CD4-positive, alpha-beta T cell treated with Interleukin-15 for 1 hour (primary cell): Measurements from ENCODE around the gene PTPN18.

Source experiments
- DNase-seq: peaks from one replicate; pipeline ENCODE4 v3.0.0-alpha.2; 2020

The PTPN18 gene

DNA sequence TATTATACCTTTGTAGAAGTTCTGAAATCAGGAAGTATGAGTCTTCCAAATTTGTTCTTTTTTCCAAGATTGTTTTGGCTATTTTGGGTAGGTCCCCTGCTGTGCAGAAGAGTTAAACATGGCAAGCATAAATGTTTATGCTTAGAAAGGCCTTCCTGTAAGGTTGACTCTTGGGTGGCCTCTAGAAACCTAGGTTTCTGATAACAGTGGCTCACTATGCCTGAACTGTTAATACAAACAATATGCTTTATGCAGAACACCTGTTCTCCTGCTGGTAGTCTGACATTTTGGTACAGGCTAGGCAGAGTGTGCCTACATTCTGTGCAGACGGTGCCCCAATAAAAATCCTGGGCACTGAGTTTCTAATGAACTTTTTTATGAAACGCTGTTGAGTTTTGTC is 10.1 kb downstream of the PTPN18 start:
- DNase-seq: no peak

DNA sequence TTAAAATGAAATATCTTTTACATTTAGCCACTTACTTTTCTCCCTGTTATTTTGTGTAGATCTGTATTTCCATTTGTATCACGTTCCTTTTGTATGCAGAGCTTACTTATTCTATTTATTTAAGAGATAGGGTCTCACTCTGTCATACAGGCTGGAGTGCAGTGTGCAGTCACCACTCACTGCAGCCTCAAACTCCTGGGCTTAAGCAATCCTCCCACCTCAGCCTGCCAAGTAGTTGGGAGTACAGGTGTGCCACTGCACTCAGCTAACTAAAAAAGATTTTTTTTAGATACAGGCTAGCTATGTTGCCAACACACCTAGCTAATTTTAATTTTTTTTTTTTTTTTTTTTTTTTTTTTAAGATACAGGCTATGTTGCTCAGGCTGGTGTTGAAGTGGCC is 10.9 kb downstream of the PTPN18 start:
- no peak for DNase-seq

DNA sequence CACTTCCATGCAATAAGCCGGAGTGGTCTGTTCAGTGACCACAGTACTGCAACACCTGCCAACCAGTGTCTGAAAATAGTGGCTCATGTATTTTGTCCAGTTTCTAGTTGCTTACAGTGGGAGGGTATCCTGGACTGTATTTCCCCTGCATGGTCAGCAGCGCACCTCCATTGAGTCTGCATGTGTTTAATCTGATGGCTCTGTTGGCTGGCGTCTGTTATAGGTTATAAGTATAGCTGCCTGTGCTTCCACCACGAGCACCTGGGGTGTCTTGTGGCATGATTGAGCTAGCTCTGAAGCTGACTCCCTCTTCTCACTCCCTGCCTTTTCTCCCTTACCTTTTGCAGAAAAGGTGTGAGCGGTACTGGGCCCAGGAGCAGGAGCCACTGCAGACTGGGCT is 12.9 kb downstream of the PTPN18 start:
- no peak for DNase-seq

DNA sequence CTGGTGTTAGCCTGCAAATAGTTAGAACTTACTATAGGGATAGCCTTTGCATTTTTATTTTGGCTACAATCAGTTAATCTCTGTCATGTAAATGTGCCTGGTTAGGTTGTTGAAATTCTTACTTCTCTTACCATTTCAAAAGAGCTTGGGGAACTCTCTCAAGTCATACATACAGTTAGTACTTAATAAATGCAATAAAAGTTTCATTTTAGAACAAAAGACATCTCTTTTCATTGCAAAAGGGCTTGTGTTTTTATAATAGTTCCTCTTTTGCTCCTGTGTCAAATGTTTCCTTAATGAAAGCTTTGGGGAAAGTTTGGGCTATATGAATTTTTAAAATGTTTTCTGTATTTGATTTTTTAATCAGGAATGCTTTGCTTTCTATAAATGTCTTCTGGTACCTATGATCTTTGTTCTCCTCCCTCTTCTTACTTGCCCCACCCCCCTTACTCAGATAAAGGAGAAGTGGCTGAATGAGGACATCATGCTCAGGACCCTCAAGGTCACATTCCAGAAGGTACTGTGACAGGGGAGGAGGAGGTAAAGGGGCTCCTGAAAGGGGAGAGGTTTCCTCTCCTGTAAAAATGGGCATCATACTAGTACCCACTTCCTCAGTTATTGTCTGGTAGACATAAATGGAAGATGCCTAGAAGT is 13.6 kb downstream of the PTPN18 start:
- DNase-seq: no peak

DNA sequence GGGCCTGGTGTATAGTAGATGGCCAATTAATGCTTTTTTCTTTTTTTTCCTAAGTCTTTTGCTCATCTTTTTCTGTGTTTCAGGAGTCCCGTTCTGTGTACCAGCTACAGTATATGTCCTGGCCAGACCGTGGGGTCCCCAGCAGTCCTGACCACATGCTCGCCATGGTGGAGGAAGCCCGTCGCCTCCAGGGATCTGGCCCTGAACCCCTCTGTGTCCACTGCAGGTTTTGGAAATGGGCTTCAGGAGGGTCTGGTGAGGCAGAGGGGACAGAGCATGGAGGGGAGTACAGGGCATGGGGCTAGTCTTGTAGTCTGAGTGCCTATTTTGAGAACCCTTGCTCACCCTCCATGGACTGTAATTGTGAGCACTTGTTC is 14.1 kb downstream of the PTPN18 start:
- no peak for DNase-seq

DNA sequence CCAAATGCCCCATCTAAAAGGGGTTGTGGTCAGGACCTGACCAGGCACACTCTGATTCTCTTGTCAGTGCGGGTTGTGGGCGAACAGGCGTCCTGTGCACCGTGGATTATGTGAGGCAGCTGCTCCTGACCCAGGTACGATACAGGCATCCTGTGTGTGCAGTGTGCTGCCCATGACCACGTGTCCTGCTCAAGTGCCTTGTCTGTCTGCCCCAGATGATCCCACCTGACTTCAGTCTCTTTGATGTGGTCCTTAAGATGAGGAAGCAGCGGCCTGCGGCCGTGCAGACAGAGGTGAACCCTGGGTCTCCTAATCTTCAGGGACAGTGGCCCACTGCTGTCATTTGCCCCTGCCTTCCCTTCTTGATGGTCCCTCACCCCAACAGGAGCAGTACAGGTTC is 14.6 kb downstream of the PTPN18 start:
- DNase-seq: peak; percentile 49

DNA sequence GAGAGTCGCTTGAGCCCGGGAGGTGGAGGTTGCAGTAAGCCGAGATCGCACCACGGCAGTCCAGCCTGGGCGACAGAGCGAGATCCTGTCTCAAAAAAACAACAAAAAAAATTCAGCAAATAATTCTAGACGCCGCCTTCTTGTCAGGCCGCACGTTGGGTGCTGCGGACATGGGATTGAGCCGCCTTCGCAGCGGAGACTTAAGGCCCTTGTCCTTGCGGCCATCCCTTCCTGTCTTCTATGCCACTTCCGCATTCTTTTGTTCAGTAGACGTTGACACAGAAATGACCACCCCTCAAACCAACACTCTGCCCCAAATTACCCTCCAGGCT is 15.8 kb downstream of the PTPN18 start:
- DNase-seq: no peak

DNA sequence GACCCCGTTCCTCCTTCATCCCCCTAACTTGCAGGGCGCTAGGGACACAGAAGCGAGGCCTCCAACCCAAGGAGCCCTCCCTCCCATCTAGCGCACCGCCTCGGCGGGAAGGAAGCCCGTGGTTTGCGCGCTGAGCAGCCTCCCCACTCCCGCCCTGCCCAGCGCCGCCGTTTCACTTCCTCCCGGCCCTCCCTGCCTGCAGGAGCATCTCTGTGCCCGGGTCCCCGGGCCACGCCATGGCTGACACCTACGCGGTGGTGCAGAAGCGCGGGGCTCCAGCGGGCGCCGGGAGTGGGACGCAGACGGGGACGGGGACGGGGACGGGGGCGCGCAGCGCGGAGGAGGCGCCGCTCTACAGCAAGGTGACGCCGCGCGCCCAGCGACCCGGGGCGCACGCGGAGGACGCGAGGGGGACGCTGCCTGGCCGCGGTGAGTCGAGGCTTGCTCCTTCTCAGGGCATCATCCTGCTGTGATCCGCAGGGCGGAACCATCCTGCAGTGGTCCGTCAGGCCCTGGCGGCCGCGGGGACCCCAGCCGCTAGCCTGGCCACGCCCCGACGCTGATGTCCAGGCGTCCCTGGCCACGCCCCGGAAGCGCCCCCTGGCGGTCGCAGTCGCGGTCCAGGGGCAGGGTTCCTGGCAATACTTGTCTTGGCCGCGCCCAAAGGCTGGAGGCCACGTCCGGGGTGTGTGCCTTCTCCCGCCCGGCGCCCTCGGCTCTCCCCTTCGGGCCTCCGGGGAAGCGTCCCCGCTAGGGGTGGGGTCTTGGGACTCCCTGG is 16.4 kb downstream of the PTPN18 start:
- DNase-seq: peak; percentile 70

DNA sequence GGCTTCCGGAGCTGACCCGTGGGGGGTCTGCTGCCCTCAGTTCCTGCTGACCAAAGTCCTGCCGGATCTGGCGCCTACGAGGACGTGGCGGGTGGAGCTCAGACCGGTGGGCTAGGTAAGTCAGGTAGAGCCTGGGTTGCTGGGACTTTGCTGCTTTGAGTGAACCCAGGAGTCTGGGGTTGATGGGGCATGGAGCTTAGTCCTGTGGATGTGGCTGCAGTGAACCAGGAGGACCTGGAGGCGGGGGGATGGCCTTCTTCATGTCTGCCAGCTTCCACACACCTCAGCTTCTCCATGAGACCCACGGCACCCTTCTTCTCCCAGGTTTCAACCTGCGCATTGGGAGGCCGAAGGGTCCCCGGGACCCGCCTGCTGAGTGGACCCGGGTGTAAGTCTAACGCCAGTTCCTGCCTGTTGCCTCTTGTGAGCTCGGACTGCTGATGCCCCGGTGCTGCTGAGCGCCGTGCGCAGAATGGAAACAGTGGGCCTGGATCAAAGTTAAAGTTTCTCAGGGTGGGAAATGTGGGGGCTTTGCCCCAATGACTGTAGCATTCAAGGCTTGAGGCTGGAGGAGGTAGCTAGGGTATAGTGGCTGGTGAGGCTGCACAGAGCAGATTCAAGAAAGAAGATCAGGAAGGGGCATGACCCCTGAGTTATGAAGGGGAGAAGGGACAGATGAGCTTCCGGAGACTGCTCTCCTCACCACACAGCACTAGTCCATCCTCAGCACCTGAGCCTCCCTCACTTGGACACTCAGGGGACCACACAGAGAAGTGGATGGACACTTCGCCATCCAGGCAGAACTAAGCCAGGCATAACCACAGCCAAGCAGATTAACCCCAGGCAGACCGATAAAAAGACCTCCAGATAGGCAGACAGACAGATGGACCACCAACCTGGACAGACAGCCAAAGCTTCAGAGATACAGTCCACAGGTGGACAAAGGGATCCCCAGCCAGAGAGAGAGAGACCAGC is 17.3 kb downstream of the PTPN18 start:
- no peak for DNase-seq

DNA sequence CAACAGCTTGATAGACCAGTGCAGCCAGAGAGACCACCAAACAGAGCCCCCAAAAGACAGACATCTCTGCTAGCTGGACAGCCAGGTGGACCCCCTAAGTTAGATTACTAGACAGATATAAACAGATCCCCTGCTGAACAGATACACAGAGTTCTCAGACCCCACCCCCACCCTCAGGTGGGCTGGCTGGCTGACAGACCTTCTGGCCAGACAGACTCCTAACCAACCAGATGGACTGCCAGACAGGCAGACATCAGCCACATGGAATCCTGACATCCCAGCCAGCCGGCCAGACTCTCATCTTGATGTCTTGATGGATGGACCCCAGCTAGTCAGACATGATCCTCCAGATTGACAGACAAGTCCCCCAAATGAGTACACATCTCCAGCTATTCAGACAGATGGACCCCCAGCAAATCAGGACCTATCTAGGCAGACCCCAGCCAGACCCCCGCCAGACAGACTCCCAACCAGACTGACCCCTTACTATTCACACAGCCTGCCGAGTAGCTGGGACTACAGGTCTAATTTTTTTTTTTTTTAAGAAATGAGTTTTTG is 18.0 kb downstream of the PTPN18 start:
- DNase-seq: no peak

DNA sequence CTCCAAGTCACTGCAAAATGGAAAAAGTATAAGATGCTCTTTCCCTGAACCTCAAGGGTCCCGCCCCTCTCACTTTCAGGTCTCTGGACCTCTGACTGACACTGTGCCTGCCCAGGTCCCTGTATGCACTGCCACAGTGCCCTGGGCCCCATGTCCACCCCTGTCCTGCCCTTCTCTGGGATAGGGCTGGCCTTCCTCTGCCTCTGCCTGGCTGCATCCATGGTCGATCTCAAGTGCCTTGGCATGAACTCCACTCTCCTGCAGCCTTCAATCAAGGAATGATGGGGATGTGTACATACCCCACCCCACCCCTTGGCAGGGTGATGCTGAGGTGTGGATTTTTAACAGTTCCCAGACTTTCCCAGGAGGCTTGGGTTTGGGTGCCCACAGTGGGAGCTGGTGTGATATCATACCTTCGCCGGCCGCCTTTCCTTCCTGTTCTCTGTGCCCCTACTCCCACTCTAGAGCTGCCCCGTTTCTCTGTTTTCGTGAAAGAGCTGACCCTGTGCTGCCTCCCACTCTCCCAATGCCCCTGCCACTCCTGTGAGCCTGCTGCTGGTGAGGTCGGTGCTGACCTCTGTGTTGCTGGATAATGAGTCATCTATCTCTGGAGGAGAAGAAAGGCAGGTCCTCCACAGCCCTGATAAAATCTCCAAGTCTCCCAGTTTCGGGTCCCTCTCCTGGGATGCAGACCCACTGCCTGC is 18.9 kb downstream of the PTPN18 start:
- DNase-seq: no peak

DNA sequence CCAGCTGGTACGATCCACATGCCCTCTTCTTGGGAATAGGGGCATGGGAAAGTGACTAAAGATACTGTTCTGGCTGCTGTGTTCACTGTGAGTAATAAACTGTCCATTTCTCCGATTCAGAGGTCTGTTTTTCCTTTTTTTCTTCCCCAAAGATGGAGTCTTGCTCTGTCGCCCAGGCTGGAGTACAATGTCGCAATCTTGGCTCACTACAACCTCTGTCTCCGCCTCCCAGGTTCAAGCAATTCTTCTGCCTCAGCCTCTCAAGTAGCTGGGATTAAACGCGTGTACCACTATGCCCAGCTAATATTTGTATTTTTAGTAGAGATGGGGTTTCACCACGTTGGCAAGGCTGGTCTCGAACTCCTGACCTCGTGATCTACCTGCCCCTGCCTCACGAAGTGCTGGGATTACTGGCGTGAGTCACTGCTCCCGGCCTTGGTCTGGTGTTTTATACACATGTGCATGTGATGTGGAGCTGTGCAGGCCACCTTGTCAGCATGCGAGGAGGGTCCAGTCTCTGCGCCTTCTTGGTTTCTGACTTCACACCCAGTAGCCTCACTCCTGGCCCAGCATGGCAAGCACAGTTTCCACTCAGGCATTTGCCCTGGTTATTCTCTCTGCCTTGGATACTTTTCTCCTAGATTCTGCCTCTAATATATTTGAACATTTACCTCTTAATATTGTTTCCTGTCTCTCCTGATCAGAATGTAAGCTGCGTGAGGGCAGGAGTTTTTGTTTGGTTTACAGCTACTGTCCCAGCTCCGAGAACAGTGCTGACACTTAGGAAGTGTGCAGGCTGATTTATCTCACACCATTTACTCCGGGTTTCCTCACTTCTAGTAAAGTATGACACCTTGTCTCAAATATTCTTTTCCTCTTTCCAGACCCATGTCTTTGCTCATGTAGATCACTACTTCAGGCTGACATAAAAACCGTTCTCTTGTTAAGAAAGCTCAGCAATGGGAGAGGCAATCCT is 19.7 kb downstream of the PTPN18 start:
- DNase-seq: no peak

DNA sequence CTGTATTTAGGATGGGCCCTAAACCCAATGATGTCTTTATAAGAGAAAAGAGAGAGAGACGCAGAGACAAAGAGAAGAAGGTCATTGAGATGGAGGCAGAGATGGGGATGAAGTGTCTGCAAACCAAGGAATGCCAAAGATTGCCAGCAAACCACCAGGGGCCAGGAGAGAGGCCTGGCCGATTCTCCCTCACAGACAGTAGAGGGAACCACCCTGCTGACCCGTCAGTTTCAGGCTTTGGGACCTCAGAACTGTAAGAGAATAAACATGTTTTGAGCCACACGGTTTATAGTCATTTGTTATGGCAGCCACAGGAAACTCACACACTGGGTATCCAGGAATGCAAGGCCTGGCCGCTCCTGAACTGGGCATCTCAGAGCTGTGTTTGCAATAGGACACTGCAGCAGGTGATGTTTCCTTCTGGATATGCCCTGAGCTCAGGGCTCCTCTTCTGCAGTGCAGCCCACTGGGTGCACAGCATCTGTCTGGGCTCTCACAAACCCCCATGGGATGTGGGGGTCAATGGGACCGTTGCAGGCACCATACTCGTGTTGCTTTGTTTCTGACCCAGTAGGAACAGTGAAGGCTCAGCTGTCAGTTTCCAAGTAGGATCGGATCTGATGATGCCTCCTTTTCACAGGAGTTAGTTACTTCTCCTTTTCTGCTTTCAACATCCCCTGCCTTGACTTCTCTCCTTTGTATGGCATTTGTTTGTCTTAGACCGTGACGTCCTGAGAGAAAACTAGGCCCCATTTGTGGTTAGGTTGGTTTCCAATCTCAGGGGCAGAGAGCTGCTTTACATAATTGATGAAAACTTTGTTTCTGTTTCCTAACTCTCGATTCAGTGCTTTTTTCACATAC is 20.8 kb downstream of the PTPN18 start:
- no peak for DNase-seq

DNA sequence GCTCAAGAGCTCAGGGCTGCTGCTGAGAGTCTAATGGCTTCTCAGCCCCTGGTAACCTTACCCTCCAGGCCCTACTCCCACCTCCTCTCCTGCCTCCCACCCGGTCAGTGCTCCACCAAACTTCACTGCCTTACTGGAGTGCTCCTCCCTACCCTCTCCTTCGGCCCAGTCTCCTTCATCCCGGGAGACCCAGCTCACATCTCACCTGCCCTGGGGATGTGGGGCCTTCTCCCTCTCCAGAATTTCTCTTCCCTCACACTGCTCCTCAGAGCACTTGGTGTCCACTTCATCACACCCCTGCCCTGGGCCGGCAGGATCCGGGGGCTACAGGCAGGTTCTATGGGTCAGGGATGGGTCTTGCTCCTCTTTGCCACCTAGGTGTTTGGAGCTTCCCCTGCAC is 21.6 kb downstream of the PTPN18 start:
- DNase-seq: no peak

DNA sequence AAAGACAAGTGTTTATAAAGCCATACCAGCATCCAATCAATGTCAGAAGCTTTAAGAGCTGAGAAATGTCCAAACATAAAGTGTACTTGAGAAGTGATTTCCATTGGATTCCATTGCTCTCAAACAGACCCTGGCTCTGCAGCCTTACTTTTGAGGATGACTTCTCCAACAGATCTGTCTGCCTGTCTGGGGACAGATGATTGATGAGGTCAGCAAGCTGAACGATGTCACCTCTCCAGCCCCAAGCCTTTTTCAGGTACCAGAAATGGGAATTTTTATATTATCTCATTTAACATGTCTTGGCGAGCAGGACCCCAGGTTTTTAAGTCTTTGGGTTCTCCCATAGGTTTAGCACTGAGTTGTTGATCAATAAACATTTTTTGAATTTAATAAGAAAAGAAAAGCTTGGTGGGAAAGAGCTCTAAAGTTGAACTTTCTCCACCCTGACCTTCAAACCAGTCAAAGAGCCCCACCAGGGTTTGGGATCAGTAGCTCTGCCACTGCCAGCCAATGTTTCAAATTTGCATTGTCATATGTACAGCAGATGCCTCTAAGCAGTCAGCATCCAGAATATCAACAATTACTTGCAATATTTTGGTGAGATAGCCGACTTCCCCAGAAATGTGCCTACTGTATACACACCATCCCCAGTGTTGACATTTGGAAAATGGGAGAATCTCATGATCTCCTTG is 22.5 kb downstream of the PTPN18 start:
- DNase-seq: no peak

DNA sequence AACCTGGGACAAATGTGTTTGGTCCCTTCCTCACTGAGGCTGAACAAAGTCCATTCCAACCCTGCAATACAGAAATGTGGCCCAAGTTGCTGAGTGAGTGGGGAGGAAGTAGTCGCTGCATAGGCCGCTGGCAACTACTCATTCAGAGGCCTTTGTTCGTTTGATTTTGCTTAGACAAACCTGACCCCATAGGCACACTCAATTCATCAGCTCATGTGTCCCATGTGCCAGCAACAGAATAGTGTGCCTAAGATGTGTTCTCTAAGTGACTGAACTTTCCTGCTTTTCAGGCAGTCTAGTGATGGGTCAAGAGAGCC is 23.0 kb downstream of the PTPN18 start:
- DNase-seq: no peak

DNA sequence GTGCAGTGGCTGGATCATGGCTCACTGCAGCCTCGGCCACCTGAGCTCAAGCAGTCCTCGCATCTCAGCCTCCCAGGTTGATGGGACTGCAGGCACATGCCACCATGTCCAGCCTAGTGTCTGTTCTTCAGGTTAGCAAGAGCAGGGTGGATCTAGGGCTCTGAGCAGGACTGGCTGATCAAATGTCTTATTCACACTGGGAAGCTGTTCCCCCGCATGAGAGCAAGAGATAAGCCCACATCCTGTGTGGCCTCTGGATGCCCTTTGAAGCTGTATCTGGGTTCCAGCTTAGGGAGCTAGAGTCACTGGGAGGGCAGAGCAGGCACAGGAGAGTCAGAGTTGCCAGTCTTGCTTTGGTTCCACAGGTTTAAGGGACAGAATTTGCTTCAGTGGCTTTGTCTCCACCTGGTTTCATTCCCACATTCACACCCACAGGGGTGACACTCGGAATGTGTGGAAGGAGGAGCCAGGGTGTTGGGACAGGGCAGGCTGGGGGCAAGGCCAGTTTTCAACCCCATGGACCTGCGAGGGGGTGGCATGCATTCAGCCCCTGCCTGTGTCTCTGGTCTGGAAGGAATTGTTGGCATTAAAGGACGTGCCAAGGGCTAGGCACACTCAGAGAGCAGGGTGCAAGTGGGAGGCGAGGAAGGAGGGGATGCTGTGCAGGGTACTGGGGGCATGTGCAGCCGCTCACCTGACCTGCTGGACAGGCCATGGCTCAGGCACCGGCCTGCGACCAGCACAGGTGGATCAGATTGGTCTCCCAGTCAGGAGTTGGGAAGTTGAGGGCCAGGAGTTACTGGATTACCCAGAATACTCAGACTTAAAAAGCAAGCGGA is 24.5 kb downstream of the PTPN18 start:
- DNase-seq: no peak

DNA sequence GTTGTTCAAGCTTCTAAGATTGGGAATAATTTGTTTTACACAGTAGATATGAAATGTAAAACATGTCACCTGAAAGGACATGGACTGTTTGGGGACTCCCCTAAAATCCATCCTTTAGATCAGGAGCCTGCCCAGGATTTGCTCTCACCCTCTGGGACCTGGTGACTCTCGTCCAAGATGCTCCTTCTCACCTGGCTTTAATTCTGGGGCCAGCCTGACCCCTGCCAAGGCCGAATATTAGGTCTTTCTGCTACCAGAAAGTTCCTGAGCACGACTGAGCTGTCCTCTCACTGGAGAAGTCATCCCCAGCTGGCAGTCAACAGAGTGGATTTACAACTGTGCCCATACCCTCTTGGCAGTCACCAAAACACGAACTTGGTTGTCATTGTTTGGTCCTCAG is 25.3 kb downstream of the PTPN18 start:
- no peak for DNase-seq

DNA sequence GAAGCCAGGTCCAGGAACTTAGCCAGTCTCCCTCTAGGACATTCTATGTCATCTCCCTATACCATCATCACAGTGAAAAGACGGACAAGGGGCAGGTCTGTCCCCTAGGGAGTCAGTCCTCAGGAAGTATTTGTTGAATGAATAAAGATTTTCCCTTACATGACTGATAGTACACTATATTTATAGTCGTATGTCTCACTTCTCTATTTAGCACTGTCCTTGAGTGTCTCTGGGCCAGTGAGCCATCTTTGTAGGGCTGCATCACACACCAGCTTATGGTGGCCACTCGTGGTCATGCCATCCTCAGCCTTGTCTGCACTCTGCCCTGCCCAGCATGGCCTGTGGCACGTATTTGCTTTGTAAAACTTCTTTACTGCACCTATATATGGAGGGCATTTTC is 25.8 kb downstream of the PTPN18 start:
- no peak for DNase-seq
